ENCODE data around the gene EPN2. TPM values are rescaled to one million over a fixed set of nuclear protein-coding genes. Genes with fewer than 3 reads are reported as not detected.

EPN2 gene
- total and polyA plus RNA-seq, 2 experiments from 2014 or later = 34.0 to 149 TPM

DNA sequence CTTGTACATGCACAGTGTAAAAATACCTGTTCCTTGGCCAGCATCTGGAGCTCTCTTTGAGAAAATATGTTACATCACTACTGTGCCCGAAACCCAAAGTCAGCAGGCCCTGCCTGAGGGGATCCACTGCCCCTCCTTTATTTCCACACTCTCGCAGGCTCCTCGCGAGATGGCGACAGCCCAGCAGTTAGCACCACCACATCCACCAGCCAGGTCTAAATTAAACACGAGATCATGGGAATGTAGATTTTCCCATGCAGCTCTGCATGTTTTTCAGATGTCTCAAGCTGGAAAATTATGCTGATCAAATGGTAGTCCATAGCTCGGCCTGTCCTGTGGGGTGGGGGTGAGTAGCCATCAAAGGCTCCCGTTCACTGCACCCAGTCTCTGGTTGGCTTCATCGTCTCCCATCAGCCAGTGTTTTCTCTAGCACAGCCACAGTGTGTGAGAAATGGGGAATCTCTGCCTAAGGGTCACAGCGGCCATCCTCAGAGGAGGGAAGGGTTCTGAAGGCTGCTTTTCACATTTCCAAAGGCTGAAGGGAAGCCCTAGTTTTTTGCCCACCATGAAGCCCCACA is 34.7 kb downstream of the EPN2 start:
- Mint-ChIP-seq H3K36me3 (ENCODE audit: low read depth) (peaks cover 16% of the 10 kb centered on the region; the same call in 2 of the 3 replicates), H3K4me3 (no peak overlapping the region), H3K9me3 (no peaks in the 10 kb centered on the region), H3K27ac (no peak overlapping the region; the same call in 1 of the 2 replicates), H3K27me3 (ENCODE audit: insufficient read depth, low read depth, poor library complexity) (peaks cover 6% of the 10 kb centered on the region), H3K4me1 (peaks cover 31% of the 10 kb centered on the region)
- DNase-seq (ENCODE audit: low spot score) (no peak), ATAC-seq (no peak)
- H3K27me3 ChIP-seq (ENCODE audit: insufficient read depth) = no peaks in the 10 kb centered on the region
- H3K9me2 ChIP-seq (ENCODE audit: insufficient read depth) = no peaks in the 10 kb centered on the region
- H3K4me2 ChIP-seq = no peak overlapping the region
- peaks cover 84% of the 10 kb centered on the region for H3K79me2 ChIP-seq (replicated peaks; ENCODE audit: insufficient read depth)
- H3K4me3 ChIP-seq = no peak overlapping the region
- no peaks in the 10 kb centered on the region for H3K36me3 ChIP-seq (ENCODE audit: insufficient read depth)
- peaks cover 46% of the 10 kb centered on the region for H4K20me1 ChIP-seq (replicated peaks; ENCODE audit: insufficient read depth)
- TF ChIP-seq NANOG (IDR thresholded peaks at IDR 0.05; ENCODE audit: borderline replicate concordance) (no peak), EZH2phosphoT487 (IDR thresholded peaks at IDR 0.05; ENCODE audit: unreplicated experiment) (no peak), EZH2 (IDR thresholded peaks at IDR 0.05; ENCODE audit: low read depth, unreplicated experiment) (no peak)
- TF ChIP-seq, protein P1, sequence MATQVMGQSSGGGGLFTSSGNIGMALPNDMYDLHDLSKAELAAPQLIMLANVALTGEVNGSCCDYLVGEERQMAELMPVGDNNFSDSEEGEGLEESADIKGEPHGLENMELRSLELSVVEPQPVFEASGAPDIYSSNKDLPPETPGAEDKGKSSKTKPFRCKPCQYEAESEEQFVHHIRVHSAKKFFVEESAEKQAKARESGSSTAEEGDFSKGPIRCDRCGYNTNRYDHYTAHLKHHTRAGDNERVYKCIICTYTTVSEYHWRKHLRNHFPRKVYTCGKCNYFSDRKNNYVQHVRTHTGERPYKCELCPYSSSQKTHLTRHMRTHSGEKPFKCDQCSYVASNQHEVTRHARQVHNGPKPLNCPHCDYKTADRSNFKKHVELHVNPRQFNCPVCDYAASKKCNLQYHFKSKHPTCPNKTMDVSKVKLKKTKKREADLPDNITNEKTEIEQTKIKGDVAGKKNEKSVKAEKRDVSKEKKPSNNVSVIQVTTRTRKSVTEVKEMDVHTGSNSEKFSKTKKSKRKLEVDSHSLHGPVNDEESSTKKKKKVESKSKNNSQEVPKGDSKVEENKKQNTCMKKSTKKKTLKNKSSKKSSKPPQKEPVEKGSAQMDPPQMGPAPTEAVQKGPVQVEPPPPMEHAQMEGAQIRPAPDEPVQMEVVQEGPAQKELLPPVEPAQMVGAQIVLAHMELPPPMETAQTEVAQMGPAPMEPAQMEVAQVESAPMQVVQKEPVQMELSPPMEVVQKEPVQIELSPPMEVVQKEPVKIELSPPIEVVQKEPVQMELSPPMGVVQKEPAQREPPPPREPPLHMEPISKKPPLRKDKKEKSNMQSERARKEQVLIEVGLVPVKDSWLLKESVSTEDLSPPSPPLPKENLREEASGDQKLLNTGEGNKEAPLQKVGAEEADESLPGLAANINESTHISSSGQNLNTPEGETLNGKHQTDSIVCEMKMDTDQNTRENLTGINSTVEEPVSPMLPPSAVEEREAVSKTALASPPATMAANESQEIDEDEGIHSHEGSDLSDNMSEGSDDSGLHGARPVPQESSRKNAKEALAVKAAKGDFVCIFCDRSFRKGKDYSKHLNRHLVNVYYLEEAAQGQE (IDR thresholded peaks at IDR 0.05; ENCODE audit: unreplicated experiment) = no peak
- H3K27ac ChIP-seq (ENCODE audit: low read depth) = no peak overlapping the region
- H3F3A ChIP-seq (replicated peaks; ENCODE audit: low read depth) = no peaks in the 10 kb centered on the region
- H3K4me1 ChIP-seq (ENCODE audit: insufficient read depth) = peaks cover 5% of the 10 kb centered on the region
- H2AFZ ChIP-seq = no peak overlapping the region

DNA sequence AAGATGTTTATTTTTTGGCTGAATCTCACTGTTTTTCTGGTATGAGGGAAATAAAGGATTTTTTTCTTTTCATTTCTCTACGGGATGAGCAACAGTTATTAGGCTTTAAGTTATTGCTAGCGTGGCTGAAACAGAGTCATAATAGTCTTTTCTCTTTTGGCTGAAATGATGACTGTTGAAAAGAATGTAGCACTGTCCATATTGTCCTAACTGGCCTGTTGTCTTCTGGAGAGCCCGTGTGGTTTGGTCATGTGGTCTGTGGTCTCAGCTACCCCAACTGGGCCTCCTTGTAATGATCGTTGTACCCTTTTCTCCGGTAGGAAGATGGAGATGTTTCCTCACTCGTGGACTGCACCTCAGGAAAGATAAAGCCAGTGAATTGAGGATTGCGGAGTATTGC is 36.6 kb downstream of the EPN2 start:
- Mint-ChIP-seq H3K4me3 (no peak overlapping the region), H3K36me3 (ENCODE audit: low read depth) (peaks cover 20% of the 10 kb centered on the region; the same call in 2 of the 3 replicates), H3K4me1 (peaks cover 31% of the 10 kb centered on the region), H3K27me3 (ENCODE audit: insufficient read depth, low read depth, poor library complexity) (peaks cover 6% of the 10 kb centered on the region), H3K9me3 (no peaks in the 10 kb centered on the region), H3K27ac (no peak overlapping the region)
- Histone ChIP-seq H4K20me1 (replicated peaks; ENCODE audit: insufficient read depth) (peaks cover 29% of the 10 kb centered on the region), H3K4me1 (ENCODE audit: insufficient read depth) (peaks cover 5% of the 10 kb centered on the region), H3F3A (replicated peaks; ENCODE audit: low read depth) (no peaks in the 10 kb centered on the region), H3K27me3 (ENCODE audit: insufficient read depth) (no peaks in the 10 kb centered on the region), H3K4me3 (no peak overlapping the region), H3K27ac (ENCODE audit: low read depth) (no peak overlapping the region), H3K79me2 (replicated peaks; ENCODE audit: insufficient read depth) (peaks cover 81% of the 10 kb centered on the region), H3K9me2 (ENCODE audit: insufficient read depth) (no peaks in the 10 kb centered on the region), H3K4me2 (no peak overlapping the region), H2AFZ (no peak overlapping the region), H3K36me3 (ENCODE audit: insufficient read depth) (no peaks in the 10 kb centered on the region)
- DNase-seq (ENCODE audit: low spot score) (no peak), ATAC-seq (no peak)
- TF ChIP-seq CREB1 (CRISPR knock-in tag; IDR thresholded peaks at IDR 0.05; ENCODE audit: low read depth) (no peak), POLR2AphosphoS5 (IDR thresholded peaks at IDR 0.05; ENCODE audit: low read depth) (no peak), JUNB (IDR thresholded peaks at IDR 0.05; ENCODE audit: unreplicated experiment) (no peak), EZH2phosphoT487 (IDR thresholded peaks at IDR 0.05; ENCODE audit: unreplicated experiment) (no peak), EZH2 (IDR thresholded peaks at IDR 0.05; ENCODE audit: low read depth, unreplicated experiment) (no peak), STAT1 (IDR thresholded peaks at IDR 0.05; ENCODE audit: unreplicated experiment) (no peak), ZNF114 (CRISPR knock-in tag; IDR thresholded peaks at IDR 0.05) (no peak), ZNF331 (CRISPR knock-in tag; IDR thresholded peaks at IDR 0.05; ENCODE audit: low read depth) (no peak), NANOG (IDR thresholded peaks at IDR 0.05; ENCODE audit: borderline replicate concordance) (no peak)
- TF ChIP-seq, protein P2, sequence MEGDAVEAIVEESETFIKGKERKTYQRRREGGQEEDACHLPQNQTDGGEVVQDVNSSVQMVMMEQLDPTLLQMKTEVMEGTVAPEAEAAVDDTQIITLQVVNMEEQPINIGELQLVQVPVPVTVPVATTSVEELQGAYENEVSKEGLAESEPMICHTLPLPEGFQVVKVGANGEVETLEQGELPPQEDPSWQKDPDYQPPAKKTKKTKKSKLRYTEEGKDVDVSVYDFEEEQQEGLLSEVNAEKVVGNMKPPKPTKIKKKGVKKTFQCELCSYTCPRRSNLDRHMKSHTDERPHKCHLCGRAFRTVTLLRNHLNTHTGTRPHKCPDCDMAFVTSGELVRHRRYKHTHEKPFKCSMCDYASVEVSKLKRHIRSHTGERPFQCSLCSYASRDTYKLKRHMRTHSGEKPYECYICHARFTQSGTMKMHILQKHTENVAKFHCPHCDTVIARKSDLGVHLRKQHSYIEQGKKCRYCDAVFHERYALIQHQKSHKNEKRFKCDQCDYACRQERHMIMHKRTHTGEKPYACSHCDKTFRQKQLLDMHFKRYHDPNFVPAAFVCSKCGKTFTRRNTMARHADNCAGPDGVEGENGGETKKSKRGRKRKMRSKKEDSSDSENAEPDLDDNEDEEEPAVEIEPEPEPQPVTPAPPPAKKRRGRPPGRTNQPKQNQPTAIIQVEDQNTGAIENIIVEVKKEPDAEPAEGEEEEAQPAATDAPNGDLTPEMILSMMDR (conservative IDR thresholded peaks at IDR 0.05; ENCODE audit: low read depth in 2 of 2) = no peak
